Endothelial cell of umbilical vein (primary cell): ENCODE data around the gene KLRF1. TPM values are rescaled to one million over a fixed set of nuclear protein-coding genes. Genes with fewer than 3 reads are reported as not detected.

ENCODE experiments used
- BruUV-seq: library from RNA; stranded (reverse); fragments of 400-500 nt; replicated peaks from 2 replicates; lab custom pipeline; 2021; lab: Mats Ljungman, UMichigan
- CTCF ChIA-PET: fragments of 300-600, 350-600 bp; sonication (Branson Sonifier 250); formaldehyde crosslinking; loops from one replicate; lab custom pipeline; 2021; ENCODE audit warnings: antibody characterized with exemption, inconsistent platforms; lab: Charles Lee
- POLR2A ChIA-PET: fragments of 300-600, 350-600 bp; sonication (Branson Sonifier 250); formaldehyde crosslinking; loops from one replicate; lab custom pipeline; 2021; ENCODE audit warnings: antibody characterized with exemption, inconsistent platforms; lab: Charles Lee
- DNase-seq: peaks from one replicate; pipeline ENCODE4 v3.0.0-alpha.2; 2011; ENCODE audit warnings: low read depth, low spot score
- FAIRE-seq: peaks from 2 replicates; lab custom pipeline; 2011; peaks lifted over from hg19 to GRCh38; lab: Jason Lieb, UNC
- H2AFZ ChIP-seq: 2 replicates; pipeline ENCODE4 v1.6.0; 2012; ENCODE audit warnings: low read depth, low read length, control low read depth, inconsistent platforms
- H3K27ac ChIP-seq: 2 replicates; pipeline ENCODE4 v1.5.1; 2011; ENCODE audit warnings: low read depth, mild to moderate bottlenecking, control low read depth, low read length, moderate library complexity; ENCODE audit not compliant: insufficient read depth
- H3K27me3 ChIP-seq, 2 experiments: 2 replicates each; pipeline versions ENCODE4 v1.6.0 to v1.6.1; 2011; ENCODE audit warnings: low read length in 2 of 2, mixed read lengths in 1 of 2; ENCODE audit not compliant: control insufficient read depth in 2 of 2, insufficient read depth in 2 of 2
- H3K36me3 ChIP-seq, 2 experiments: 2 replicates in 1 of 2; 3 replicates in 1 of 2; pipeline ENCODE4 v1.5.1; 2011; ENCODE audit warnings: low read length in 2 of 2, mild to moderate bottlenecking in 1 of 2, moderate library complexity in 1 of 2; ENCODE audit not compliant: control insufficient read depth in 2 of 2, insufficient read depth in 2 of 2; ENCODE audit errors: extremely low read depth in 1 of 2
- H3K4me1 ChIP-seq: 3 replicates; pipeline ENCODE4 v1.5.1; 2011; ENCODE audit warnings: mild to moderate bottlenecking, low read length; ENCODE audit not compliant: control insufficient read depth, insufficient read depth; ENCODE audit errors: extremely low read depth
- H3K4me2 ChIP-seq: 2 replicates; pipeline ENCODE4 v1.6.1; 2011; ENCODE audit warnings: low read length, control low read depth, mixed read lengths; ENCODE audit not compliant: insufficient read depth
- H3K4me3 ChIP-seq, 3 experiments: fragments of 200-600 bp in 1 of 3; sonication (generic), shearing (Covaris generic) in 1 of 3; replicated peaks in 1 of 3; 2 replicates each; pipeline ENCODE4 v1.5.1; 2011 to 2016; ENCODE audit warnings: control low read depth in 3 of 3, low read length in 3 of 3, mild to moderate bottlenecking in 2 of 3, inconsistent platforms in 1 of 3, low read depth in 1 of 3, moderate library complexity in 1 of 3; ENCODE audit not compliant: insufficient read depth in 1 of 3
- H3K79me2 ChIP-seq: 2 replicates; pipeline ENCODE4 v1.6.0; 2012; ENCODE audit warnings: low read length, inconsistent platforms; ENCODE audit not compliant: control insufficient read depth, insufficient read depth
- H3K9ac ChIP-seq: replicated peaks from 2 replicates; pipeline ENCODE3; 2011; ENCODE audit warnings: low read length, control low read depth; ENCODE audit not compliant: insufficient read depth; ENCODE audit errors: extremely low read depth
- H3K9me1 ChIP-seq: replicated peaks from 3 replicates; pipeline ENCODE4 v1.6.0; 2011; ENCODE audit warnings: mild to moderate bottlenecking, low read length; ENCODE audit not compliant: control insufficient read depth, insufficient read depth; ENCODE audit errors: extremely low read depth
- H3K9me3 ChIP-seq: replicated peaks from 2 replicates; pipeline ENCODE4 v1.5.1; 2012; ENCODE audit warnings: low read length, inconsistent platforms; ENCODE audit not compliant: control insufficient read depth, insufficient read depth
- H4K20me1 ChIP-seq: replicated peaks from 2 replicates; pipeline ENCODE3; 2011; ENCODE audit warnings: mild to moderate bottlenecking, low read length; ENCODE audit not compliant: control insufficient read depth, insufficient read depth; ENCODE audit errors: extremely low read depth
- EZH2 ChIP-seq: IDR thresholded peaks from 2 replicates; pipeline ENCODE4 v1.6.1; 2012; ENCODE audit warnings: borderline replicate concordance, low read depth, mild to moderate bottlenecking, moderate library complexity, low read length, inconsistent platforms; ENCODE audit not compliant: severe bottlenecking
- FOS ChIP-seq: IDR thresholded peaks from 2 replicates; pipeline ENCODE4 v1.6.1; 2011; ENCODE audit warnings: mild to moderate bottlenecking, low read length, moderate library complexity, borderline replicate concordance; ENCODE audit not compliant: insufficient read depth
- GATA2 ChIP-seq: IDR thresholded peaks from 2 replicates; pipeline ENCODE4 v1.7.0; 2011; ENCODE audit warnings: low read depth, mild to moderate bottlenecking, moderate library complexity, mixed read lengths, low read length; ENCODE audit not compliant: insufficient read length, insufficient read depth
- JUN ChIP-seq: IDR thresholded peaks from 2 replicates; pipeline ENCODE4 v1.6.1; 2011; ENCODE audit warnings: borderline replicate concordance, low read depth; ENCODE audit not compliant: insufficient read length, insufficient read depth
- MYC ChIP-seq: IDR thresholded peaks from one replicate; pipeline ENCODE4 v1.6.1; 2011; ENCODE audit warnings: mild to moderate bottlenecking, low read depth, low read length
- POLR2A ChIP-seq: IDR thresholded peaks from 2 replicates; pipeline ENCODE4 v1.6.1; 2012; ENCODE audit warnings: low read depth, mild to moderate bottlenecking, control low read depth, low read length
- POLR2AphosphoS5 ChIP-seq: IDR thresholded peaks from 2 replicates; pipeline ENCODE4 v1.6.1; 2012; ENCODE audit warnings: low read depth, mild to moderate bottlenecking, control low read depth, low read length, moderate library complexity; ENCODE audit not compliant: insufficient read depth
- dilution Hi-C: fragments of 300-500 bp; cut with MboI; formaldehyde crosslinking; loops from one replicate; pipeline ENCODE4 v1.15.0; 2019; ENCODE audit warnings: low sequenced_read_pairs; ENCODE audit not compliant: extremely low pct_ligation_motif_present
- intact Hi-C: fragments of 100-400 bp; cut with micrococcal nuclease; formaldehyde crosslinking; loops from one replicate; pipeline ENCODE4 v1.10.0; 2022
- polyA plus RNA-seq, 4 experiments: library from polyadenylated mRNA; depleted of rRNA in 3 of 4; stranded (reverse) in 3 of 4; unstranded in 1 of 4; fragments of >200 nt; gene quantifications; 2 replicates each; pipeline versions ENCODE4 v1.2.1 to v1.2.3, GENCODE V29; 2011 to 2012; ENCODE audit warnings: missing spikeins in 1 of 4
- total RNA-seq: library from RNA; stranded (reverse); gene quantifications from 2 replicates; pipeline ENCODE4 v1.2.3, GENCODE V29; 2021
- TF ChIP-seq, protein P1 (sequence below), 2 donors: IDR thresholded peaks; 1 replicate in 1 of 2; 2 replicates in 1 of 2; pipeline ENCODE4 v1.5.1; 2011; ENCODE audit warnings: low read length in 2 of 2, mild to moderate bottlenecking in 2 of 2, moderate library complexity in 2 of 2, control low read depth in 1 of 2, inconsistent platforms in 1 of 2, low read depth in 1 of 2; ENCODE audit not compliant: insufficient read depth in 1 of 2; ENCODE audit errors: extremely low read depth in 1 of 2
- TF ChIP-seq, protein P2 (sequence below): IDR thresholded peaks from 2 replicates; pipeline ENCODE4 v1.6.1; 2011; ENCODE audit not compliant: insufficient read depth, insufficient read length

The KLRF1 gene
- total and polyA plus RNA-seq, 2 donors (not counting 3 experiments of a cell fraction or from before 2014, with no cell fraction given) = not detected

DNA sequence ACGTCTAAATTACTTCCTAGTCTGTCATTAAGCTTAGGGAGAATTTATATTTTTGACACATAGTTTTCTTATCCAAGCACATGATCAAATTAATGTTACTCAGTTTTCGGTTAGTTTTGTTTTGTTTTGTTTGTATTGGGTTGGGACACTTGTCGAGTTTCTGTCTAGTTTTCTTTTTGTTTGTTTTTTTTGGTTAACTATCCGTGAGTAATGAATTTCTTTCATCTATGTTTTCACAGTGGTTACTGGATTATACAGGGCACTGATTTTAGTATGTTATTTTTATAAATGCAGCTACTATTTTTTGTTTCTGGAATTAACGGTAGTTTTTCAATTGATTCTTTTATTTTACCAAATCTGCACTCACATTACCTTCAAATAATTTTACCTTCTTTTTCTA is 2.7 kb downstream of the KLRF1 start:
- no TSS peak for BruUV-seq
- ChIA-PET CTCF (interaction anchor here (0.9 to 2.2 kb wide), 8 partner anchors 16 to 361 kb away, joined by 3 to 10 read pairs (median 4); no protein-coding TSS in a partner anchor), POLR2A (no interaction called here)
- H3K4me2 ChIP-seq = no peak overlapping the region
- H4K20me1 ChIP-seq = no peaks in the 10 kb centered on the region
- no peak overlapping the region for H3K4me3 ChIP-seq
- dilution Hi-C loops (no loop called here), intact Hi-C loops (no loop called here)
- H3K4me1 ChIP-seq = no peaks in the 10 kb centered on the region
- no peak overlapping the region for H3K27ac ChIP-seq
- no peak overlapping the region for H3K9ac ChIP-seq
- H3K27me3 ChIP-seq = peaks cover 0 to 3% of the 10 kb centered on the region in 2 experiments
- no peaks in the 10 kb centered on the region for H3K9me1 ChIP-seq
- no peak for TF ChIP-seq MYC
- no peak for TF ChIP-seq EZH2
- no peak for TF ChIP-seq POLR2A
- TF ChIP-seq, protein P1, sequence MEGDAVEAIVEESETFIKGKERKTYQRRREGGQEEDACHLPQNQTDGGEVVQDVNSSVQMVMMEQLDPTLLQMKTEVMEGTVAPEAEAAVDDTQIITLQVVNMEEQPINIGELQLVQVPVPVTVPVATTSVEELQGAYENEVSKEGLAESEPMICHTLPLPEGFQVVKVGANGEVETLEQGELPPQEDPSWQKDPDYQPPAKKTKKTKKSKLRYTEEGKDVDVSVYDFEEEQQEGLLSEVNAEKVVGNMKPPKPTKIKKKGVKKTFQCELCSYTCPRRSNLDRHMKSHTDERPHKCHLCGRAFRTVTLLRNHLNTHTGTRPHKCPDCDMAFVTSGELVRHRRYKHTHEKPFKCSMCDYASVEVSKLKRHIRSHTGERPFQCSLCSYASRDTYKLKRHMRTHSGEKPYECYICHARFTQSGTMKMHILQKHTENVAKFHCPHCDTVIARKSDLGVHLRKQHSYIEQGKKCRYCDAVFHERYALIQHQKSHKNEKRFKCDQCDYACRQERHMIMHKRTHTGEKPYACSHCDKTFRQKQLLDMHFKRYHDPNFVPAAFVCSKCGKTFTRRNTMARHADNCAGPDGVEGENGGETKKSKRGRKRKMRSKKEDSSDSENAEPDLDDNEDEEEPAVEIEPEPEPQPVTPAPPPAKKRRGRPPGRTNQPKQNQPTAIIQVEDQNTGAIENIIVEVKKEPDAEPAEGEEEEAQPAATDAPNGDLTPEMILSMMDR (IDR thresholded peaks at IDR 0.05; ENCODE audit: extremely low read depth in 1 of 2, insufficient read depth in 1 of 2, low read depth in 1 of 2, low read length in 2 of 2) = no peak
- no peak for TF ChIP-seq POLR2AphosphoS5
- TF ChIP-seq, protein P2, sequence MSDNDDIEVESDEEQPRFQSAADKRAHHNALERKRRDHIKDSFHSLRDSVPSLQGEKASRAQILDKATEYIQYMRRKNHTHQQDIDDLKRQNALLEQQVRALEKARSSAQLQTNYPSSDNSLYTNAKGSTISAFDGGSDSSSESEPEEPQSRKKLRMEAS = no peak
- TF ChIP-seq JUN = no peak
- no peak for TF ChIP-seq GATA2
- no peak for TF ChIP-seq FOS
- H2AFZ ChIP-seq = no peak overlapping the region
- H3K36me3 ChIP-seq = no peaks in the 10 kb centered on the region
- H3K9me3 ChIP-seq = no peaks in the 10 kb centered on the region
- H3K79me2 ChIP-seq = no peaks in the 10 kb centered on the region
- no peak for DNase-seq
- no peak for FAIRE-seq
